ENCODE measurements around the gene RNU5B-1.
"Not testable (repeated sequence)": the region's sequence is repeated elsewhere in the genome, so short reads cannot be mapped to it uniquely, and the experiment has no call there.

RNU5B-1 gene

DNA sequence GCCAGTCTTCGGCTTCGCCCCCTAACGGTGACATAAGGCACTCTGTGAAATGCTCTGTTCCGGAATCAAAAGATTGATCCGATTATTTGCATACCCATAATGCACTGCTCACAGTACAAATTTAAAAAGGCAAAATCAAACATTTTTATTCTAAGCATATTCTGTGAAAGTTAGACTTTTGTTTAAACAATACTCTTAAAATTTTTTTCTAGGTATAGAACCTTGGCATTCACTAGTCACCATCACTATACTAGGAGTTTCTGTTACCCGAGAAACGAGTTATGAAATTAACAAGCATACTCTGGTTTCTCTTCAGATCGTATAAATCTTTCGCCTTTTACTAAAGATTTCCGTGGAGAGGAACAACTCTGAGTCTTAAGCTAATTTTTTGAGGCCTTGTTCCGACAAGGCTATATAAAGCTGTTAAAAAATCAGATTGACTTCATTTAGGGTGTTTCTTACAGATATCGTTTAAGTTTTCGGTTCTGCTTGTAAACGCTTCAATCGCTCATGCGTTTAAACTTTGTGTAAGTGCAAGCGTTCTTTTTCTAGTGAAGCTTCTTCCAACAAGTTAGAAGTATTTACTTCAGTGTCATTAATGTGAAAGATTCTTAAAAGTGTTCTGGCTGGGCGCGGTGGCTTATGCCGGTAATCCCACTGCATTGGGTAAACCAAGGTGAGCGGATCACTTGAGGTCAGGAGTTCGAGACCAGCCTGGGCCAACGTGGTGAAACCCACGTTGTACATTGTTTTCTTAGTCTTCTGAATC, at the start of gene RNU5B-1:
Gene RNU5B-1 (plus strand): TSS at position 297 of the 769 bp plus-strand sequence.
- in situ Hi-C loops (cut with MboI; ENCODE audit: low sequenced_read_pairs) = no loop called here

DNA sequence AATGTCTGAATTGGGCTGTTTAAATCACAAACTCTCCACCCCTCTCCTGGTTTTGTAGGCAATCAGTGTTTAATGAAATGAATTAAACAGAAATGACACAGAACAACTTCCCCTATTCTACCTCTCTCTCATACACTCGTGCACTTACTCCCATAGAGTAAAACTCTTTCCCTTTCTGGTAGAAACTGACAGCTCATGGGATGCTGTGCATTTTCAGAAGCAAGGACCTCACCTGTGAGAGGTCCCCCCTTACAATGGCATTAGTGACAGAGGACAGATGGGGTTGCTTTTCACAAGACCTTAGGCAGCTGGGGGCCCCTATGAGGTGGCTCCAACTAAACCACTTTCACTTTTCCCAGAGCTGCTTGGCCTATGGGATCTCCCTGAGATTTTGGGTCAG, 49.7 kb upstream of the RNU5B-1 start:
- in situ Hi-C loops (cut with MboI; ENCODE audit: low sequenced_read_pairs) = no loop called here

DNA sequence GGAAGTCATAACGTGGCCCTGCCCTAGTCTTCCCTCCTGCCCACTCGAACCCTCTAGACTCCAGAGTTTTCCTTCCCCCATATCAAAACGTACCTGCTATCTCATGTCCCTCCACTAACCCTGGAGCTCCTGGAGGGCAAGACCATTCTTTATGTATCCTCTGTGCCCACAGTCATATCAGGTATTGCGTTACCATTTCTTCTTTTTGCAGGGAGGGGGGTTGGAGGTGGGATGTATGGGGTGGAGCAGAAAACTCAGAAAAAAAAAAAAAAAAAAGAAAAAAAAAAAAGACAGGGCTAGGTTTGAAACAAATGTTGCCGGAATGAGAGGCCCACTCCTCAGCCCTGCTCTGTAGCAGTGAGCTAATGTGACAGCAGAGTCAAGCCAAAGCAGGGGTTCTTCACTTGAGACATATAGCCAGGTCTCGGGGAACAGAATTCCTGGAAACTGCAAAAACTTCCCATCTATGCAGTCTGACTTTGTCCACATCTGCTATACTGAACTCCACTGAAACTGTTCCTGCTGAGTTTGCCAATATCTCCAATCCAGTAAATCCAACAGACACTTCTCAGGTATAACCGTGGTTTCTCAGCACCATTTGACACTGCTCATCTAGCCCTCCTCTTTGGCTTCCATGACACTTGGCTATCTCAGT, 48.9 kb upstream of the RNU5B-1 start:
- in situ Hi-C loops (cut with MboI; ENCODE audit: low sequenced_read_pairs) = no loop called here

DNA sequence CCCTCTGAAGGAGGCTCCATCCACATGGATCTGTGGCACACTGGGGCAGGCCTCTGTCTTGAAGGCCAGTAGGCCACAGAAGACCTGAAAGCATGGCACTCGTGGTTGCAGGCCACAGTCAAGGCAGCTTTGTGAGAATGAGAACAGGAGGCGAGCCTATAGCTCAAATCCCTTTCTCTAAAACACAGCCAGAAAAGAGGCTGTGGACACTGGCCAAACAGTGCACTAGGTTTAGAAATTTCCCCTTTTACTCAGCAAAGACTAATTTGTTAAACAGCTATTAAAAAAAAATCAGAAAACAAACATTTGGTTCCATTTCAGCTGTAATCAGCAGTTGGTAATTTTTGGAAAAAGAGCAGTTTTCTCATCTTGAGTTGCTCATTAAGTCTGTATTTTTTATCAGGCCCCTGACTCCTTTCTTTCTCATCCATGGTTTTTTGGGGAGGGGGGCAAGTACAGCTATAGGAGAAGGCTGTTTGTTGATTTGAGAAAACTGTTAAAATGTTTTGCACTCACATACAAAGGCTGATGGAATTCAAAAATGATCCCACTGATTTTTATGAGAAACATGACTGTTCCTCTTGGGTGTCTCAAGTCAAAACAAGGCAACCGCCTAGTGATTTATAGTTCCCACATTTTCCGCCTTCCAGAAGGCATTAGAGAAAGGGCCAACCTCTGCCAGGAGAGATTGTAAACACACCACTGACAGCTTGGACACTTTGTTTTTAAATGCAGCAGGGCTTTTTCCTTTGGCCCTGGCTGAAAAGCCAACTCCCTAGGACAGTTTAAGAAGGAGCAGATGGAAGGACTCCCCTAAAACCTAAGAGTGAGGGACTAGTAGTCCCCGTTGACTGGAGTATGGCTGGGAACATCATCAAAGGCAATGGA, 45.9 kb upstream of the RNU5B-1 start:
- in situ Hi-C loops (cut with MboI; ENCODE audit: low sequenced_read_pairs) = no loop called here

DNA sequence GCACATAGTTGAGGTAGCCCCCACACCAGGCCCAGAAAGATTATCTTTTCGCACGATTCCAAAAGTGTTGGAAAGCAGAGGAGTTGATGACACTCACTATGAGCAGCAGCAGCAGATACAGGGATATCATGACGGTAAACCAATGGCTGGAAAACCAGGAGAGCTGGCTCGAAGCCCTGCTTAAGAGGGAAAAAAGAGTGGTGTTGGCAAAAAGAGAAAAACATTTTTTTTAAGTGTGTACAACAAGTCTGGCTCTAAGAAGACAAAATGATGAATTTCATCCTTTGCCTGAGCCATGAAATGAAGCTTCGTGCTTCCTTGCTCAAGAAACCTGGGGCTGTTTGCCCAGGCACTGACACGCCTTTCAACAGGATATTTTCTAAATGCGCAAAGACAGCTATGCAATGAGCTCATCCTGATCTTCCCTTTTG, 45.1 kb upstream of the RNU5B-1 start:
- in situ Hi-C loops (cut with MboI; ENCODE audit: low sequenced_read_pairs) = no loop called here

DNA sequence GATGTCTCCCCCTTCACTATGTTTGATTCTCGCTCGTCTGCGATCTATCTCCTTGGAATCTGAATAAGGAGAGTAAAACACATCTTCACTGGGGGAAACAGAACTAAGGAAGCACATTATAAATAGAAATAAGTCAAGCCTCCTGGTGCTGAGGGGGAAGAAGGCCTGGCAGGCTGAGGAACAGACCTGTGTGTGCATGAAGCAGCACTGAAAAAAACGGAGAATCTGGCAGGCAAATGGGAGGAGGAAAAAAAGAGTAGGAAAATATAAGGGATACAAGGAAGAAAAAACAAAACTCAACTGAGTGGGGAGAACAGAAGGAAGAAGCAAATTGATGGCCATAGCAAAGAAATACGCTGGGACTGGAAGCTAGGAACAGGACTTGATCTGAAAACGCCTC, 43.5 kb upstream of the RNU5B-1 start:
- in situ Hi-C loops (cut with MboI; ENCODE audit: low sequenced_read_pairs) = no loop called here

DNA sequence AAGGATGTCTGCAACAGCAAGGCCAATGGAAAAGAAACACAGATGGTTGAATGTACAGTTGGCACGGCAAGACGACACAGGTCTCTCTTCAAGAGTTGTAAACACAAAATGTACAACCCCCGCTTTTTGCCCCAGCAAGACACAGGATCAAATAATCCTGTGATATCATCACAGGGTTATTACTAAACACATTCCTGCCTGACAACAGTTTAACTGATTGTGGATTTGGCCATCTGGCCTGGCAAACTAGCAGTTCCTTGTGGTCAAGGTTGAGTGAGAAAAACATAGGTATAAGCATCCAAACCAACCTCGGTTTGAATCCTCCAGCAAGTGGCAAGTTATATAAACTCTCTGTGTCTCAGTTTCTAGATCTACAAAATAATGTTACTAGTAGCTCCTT, 41.2 kb upstream of the RNU5B-1 start:
- in situ Hi-C loops (cut with MboI; ENCODE audit: low sequenced_read_pairs) = no loop called here

DNA sequence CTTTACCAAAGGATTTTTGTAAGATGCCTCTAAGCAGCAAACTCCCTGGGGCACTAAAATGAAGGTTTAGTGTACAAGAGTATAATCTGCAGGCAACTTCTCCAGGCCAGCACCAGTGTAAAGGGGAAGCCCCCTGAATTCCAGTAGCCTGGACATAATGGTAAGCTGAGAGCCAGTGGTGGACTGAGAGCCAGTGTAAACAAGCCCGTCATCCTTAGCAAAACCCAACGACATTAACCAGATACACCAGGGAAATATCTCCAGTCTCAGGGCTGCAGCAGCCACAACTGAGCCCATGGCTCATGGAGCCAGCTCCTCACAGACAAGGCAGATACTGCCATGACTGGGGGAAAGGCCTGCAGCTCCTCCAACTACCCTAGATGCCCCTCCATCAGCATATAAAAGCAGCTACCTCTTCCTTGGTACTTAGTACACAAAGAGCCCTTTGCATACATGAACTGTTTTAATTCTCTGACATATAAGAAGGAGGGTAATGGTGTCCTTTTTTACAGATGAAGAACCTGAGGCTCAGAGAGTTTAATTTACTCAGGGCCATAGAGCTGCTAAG, 39.5 kb upstream of the RNU5B-1 start:
- in situ Hi-C loops (cut with MboI; ENCODE audit: low sequenced_read_pairs) = no loop called here

DNA sequence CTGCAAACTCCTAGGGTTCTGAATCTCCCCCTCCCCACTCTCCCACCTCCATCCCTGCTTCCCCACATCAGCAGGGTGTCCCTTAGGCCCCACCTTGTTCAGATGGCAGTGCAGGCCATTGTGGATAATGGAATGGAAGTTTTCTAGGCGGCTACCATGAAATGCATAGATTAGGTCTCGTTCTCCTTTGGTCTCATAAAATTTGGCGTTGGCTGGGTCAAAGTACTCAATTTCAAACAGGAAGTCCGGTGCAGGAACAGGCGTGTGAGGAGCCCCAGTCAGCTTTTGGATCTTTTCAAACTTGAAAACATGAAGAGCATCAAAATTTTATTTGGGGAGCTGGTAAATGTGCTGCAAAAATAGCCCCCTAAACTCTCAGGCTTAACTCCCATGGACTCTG, 38.0 kb upstream of the RNU5B-1 start:
- in situ Hi-C loops (cut with MboI; ENCODE audit: low sequenced_read_pairs) = no loop called here

DNA sequence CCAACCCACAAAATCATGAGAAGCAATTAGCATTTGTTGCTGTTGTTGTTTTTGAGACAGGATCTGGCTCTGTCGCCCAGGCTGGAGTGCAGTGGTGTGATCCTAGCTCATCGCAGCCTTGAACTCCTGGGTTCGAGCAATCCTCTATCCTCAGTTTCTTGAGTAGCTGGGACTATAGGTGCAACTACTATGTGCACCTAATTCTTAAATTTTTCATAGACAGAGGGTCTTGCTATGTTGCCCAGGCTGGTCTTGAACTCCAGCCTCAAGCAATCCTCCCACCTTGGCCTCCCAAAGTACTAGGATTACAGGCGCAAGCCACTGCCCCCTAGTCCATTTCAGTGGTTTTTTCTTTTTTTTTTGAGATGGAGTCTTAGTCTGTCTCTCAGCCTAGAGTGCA, 36.1 kb upstream of the RNU5B-1 start:
- in situ Hi-C loops (cut with MboI; ENCODE audit: low sequenced_read_pairs) = no loop called here

DNA sequence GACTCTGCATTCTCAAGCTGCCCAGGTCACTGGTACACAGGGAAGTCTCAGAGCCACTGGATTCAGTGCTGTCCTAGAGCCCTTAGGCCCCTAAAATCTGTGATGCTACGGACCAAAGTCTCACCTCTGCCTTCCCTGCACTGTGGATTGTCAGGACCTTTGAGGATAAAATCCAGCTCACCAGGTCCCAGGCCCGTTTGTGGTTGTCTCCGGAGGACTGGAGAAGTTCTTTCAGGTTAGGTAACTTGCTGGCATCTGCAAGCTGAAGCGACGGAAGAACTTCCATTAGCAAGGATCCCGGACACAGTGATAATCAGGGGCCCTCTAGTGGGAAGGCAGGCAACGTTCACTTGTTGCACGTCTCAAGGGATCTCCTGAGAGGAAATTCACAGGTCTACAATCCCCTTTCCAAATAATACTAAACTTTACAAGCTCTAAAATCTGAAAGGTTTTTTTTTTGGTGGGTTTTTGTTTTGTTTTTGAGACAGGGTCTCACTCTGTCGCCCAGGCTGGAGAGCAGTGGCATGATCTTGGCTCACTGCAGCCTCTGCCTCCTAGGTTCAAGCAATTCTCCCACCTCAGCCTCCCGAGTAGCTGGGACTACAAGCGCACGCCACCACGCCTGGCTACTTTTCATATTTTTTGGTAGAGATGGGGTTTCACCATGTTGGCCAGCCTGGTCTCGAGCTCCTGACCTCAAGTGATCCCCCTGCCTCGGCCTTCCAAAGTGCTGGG, 33.5 kb upstream of the RNU5B-1 start:
- in situ Hi-C loops (cut with MboI; ENCODE audit: low sequenced_read_pairs) = not testable (repeated sequence)

DNA sequence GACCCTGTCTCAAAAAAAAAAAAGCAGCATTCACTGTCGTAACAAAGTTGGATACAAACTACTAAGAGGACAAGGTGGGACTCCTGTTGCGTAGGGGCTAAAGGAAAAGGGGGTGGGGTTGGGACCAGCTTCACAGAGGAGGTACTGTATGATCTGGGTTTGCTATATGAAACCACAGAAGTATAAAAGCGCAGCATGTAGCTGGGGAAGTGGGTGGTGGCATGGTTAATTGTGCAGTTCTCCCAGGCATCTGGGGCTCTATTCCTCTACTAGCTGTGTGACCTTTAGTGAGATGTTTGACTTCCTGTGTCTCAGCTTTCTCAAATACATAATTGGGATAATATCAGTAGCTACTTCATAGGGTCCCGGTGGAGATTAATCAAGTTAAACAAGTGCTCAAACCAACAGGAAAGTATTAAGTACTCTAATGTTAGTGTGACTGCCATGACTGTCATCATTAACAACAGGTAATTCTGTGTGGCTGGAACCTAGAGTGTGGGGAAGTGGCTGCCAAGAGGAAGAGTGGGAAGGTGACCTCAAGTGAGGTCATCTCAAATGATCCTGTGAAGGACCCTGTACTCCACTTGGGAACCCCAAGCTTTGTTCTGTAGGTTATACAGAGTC, 29.3 kb upstream of the RNU5B-1 start:
- in situ Hi-C loops (cut with MboI; ENCODE audit: low sequenced_read_pairs) = loop anchor here (25.0 kb wide), 1 partner anchor 238 kb away; the partner anchor contains the start of genes MTFMT and SLC51B

DNA sequence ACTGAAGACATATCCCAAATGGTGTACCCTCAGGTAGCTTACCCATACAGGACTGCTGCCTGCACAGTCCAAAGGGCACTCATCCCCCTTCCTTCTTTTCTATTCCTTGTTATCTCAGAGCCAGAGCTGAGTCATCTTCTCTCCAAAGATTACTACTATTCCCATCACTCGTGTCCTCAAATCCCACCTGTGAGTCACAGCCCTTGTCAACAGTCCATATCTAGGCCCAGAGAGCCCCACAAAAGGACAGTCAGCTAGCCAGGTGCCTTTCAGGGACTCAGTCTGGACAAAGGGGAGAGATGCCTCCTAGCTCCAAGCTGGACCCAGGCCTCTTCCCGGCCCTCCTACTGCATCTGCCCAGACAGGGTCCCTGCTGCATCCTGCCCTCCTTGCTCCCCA, 28.8 kb upstream of the RNU5B-1 start:
- in situ Hi-C loops (cut with MboI; ENCODE audit: low sequenced_read_pairs) = loop anchor here (25.0 kb wide), 1 partner anchor 238 kb away; the partner anchor contains the start of genes MTFMT and SLC51B

DNA sequence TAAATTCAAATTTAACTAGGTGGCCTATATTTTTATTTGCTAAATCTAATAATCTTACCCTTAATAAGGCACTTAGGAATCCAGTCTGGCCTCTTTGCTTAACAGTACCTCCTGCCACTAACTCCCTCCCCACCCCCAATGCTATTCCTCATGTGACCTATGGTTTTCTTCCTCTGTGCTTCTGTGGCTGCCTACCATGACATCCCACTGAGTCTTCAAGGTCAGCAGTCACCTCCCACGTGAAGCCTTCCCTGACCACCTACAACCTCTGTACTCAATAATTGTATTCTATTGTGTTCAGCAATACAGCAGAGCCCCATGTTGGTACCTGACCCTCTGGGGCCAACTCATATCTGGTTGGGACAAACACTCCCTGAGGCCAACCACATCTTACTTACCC, 27.5 kb upstream of the RNU5B-1 start:
- in situ Hi-C loops (cut with MboI; ENCODE audit: low sequenced_read_pairs) = loop anchor here (25.0 kb wide), 1 partner anchor 240 kb away; the partner anchor contains the start of genes MTFMT and SLC51B

DNA sequence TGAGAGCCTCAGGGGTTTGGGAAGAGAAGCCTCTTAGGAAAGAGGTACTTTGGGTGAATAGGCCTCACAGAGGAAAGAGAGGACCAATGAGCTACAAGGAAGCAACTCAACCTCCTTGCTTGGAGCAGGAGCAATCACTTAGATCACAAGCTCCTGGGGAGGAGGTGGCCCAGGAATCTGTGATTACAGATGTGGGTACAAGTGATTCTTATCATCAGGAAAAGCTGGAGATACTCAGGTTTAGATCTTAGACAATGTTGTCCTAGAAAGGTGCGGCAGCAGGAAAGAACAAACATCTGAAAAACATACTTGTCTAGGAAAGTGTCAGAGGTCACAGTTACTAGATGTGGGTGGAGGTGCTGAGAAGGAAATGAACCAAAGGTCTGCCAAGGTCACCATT, 26.0 kb upstream of the RNU5B-1 start:
- in situ Hi-C loops (cut with MboI; ENCODE audit: low sequenced_read_pairs) = loop anchor here (25.0 kb wide), 1 partner anchor 241 kb away; the partner anchor contains the start of genes MTFMT and SLC51B

DNA sequence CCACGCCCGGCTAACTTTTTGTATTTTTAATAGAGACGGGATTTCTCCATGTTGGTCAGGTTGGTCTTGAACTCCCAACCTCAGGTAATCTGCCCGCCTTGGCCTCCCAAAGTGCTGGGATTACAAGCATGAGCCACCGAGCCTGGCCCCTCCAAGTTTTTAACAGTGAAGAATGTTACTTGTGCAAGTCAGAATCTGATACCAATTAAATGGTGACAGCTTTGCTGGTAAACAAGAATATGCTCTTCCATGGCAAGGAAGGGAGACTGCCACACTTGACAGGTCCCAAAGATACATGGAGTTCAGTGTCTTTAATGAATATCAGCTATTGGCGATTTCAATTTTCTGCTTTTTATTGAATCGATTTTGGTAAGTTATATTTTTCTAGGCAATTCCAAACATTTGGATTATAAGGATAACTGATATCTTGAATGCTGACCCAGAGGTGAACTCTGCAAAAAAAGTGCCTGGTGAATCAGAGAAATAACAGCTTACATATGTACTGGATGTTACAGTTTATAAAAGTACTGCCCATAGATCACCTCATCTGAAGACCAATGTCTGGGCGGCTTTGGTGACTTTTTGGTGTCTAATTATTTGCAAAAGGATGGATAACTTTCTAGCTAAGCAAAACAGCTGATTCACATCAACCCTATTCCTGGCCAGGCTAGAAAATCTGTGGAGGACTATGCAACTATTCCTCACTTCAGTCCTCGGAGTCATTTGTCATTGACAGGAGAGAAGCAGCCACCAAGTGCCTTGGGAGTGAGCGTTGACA, 19.0 kb upstream of the RNU5B-1 start:
- in situ Hi-C loops (cut with MboI; ENCODE audit: low sequenced_read_pairs) = loop anchor here (25.0 kb wide), 1 partner anchor 248 kb away; the partner anchor contains the start of genes MTFMT and SLC51B

DNA sequence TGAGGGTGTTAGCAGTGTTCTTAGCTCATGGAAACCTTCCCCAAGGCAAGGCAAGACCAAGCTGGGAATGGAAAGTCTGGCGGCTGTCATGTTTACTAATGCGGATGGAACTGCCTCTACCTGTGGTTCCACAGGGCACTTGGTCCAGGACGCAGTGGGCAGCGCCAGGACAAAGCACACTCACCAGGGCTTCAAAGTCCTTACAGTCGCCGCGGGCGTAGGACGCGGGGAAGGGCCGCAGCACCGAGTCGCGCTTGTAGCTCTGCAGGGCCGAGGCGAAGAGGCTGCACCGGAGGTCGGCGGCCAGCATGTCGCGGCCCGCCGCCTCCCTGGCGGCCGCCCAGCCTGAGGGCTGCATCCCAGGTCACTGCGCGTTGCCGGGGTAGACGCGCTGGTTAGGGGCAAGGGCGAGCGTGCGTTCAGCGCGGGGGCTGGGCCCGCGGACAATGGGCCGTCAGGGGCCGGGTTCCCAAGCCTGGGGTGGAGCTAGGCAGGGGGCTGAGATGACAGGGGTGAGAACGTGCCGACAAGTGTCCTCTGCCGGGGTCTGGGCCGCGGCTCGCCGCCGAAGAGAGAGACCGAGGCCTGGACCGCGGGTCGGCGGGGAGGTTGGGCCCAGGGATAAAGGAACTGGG, 18.3 kb upstream of the RNU5B-1 start:
- in situ Hi-C loops (cut with MboI; ENCODE audit: low sequenced_read_pairs) = loop anchor here (25.0 kb wide), 1 partner anchor 249 kb away; the partner anchor contains the start of genes MTFMT and SLC51B
